ENCODE results near the gene KANSL1. TPM values are rescaled to one million over a fixed set of nuclear protein-coding genes. Genes with fewer than 3 reads are reported as not detected.

KANSL1 gene
- total and polyA plus RNA-seq, 2 experiments from 2014 or later: 49.0 to 206 TPM

GRCh38 chr17:46154151-46154816 lies 38.9 kb downstream of the KANSL1 start:
- Mint-ChIP-seq H3K4me3 (no peak overlapping the region), H3K36me3 (ENCODE audit: low read depth) (peaks cover 4% of the 10 kb centered on the region; the same call in 2 of the 3 replicates), H3K9me3 (no peaks in the 10 kb centered on the region), H3K4me1 (peaks cover 63% of the 10 kb centered on the region), H3K27me3 (ENCODE audit: insufficient read depth, low read depth, poor library complexity) (peaks cover 3% of the 10 kb centered on the region), H3K27ac (no peak overlapping the region)
- peaks cover 65% of the 10 kb centered on the region for H3K4me1 ChIP-seq (ENCODE audit: insufficient read depth)
- H3K9me2 ChIP-seq (ENCODE audit: insufficient read depth): no peaks in the 10 kb centered on the region
- peaks cover 97% of the 10 kb centered on the region for H4K20me1 ChIP-seq (replicated peaks; ENCODE audit: insufficient read depth)
- no peak for TF ChIP-seq JUNB (IDR thresholded peaks at IDR 0.05; ENCODE audit: unreplicated experiment)
- TF ChIP-seq CREB1 (CRISPR knock-in tag; IDR thresholded peaks at IDR 0.05; ENCODE audit: low read depth): no peak
- TF ChIP-seq, protein P1, sequence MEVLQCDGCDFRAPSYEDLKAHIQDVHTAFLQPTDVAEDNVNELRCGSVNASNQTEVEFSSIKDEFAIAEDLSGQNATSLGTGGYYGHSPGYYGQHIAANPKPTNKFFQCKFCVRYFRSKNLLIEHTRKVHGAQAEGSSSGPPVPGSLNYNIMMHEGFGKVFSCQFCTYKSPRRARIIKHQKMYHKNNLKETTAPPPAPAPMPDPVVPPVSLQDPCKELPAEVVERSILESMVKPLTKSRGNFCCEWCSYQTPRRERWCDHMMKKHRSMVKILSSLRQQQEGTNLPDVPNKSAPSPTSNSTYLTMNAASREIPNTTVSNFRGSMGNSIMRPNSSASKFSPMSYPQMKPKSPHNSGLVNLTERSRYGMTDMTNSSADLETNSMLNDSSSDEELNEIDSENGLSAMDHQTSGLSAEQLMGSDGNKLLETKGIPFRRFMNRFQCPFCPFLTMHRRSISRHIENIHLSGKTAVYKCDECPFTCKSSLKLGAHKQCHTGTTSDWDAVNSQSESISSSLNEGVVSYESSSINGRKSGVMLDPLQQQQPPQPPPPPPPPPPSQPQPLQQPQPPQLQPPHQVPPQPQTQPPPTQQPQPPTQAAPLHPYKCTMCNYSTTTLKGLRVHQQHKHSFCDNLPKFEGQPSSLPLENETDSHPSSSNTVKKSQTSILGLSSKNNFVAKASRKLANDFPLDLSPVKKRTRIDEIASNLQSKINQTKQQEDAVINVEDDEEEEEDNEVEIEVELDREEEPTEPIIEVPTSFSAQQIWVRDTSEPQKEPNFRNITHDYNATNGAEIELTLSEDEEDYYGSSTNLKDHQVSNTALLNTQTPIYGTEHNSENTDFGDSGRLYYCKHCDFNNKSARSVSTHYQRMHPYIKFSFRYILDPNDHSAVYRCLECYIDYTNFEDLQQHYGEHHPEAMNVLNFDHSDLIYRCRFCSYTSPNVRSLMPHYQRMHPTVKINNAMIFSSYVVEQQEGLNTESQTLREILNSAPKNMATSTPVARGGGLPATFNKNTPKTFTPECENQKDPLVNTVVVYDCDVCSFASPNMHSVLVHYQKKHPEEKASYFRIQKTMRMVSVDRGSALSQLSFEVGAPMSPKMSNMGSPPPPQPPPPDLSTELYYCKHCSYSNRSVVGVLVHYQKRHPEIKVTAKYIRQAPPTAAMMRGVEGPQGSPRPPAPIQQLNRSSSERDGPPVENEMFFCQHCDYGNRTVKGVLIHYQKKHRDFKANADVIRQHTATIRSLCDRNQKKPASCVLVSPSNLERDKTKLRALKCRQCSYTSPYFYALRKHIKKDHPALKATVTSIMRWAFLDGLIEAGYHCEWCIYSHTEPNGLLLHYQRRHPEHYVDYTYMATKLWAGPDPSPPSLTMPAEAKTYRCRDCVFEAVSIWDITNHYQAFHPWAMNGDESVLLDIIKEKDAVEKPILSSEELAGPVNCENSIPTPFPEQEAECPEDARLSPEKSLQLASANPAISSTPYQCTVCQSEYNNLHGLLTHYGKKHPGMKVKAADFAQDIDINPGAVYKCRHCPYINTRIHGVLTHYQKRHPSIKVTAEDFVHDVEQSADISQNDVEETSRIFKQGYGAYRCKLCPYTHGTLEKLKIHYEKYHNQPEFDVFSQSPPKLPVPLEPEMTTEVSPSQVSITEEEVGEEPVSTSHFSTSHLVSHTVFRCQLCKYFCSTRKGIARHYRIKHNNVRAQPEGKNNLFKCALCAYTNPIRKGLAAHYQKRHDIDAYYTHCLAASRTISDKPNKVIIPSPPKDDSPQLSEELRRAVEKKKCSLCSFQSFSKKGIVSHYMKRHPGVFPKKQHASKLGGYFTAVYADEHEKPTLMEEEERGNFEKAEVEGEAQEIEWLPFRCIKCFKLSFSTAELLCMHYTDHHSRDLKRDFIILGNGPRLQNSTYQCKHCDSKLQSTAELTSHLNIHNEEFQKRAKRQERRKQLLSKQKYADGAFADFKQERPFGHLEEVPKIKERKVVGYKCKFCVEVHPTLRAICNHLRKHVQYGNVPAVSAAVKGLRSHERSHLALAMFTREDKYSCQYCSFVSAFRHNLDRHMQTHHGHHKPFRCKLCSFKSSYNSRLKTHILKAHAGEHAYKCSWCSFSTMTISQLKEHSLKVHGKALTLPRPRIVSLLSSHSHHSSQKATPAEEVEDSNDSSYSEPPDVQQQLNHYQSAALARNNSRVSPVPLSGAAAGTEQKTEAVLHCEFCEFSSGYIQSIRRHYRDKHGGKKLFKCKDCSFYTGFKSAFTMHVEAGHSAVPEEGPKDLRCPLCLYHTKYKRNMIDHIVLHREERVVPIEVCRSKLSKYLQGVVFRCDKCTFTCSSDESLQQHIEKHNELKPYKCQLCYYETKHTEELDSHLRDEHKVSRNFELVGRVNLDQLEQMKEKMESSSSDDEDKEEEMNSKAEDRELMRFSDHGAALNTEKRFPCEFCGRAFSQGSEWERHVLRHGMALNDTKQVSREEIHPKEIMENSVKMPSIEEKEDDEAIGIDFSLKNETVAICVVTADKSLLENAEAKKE (CRISPR knock-in tag; IDR thresholded peaks at IDR 0.05): no peak
- TF ChIP-seq CTCF (conservative IDR thresholded peaks at IDR 0.05; ENCODE audit: low read depth in 2 of 2): no peak
- no peak for TF ChIP-seq POLR2AphosphoS5 (IDR thresholded peaks at IDR 0.05; ENCODE audit: low read depth)
- no peak for TF ChIP-seq NANOG (IDR thresholded peaks at IDR 0.05; ENCODE audit: borderline replicate concordance)
- TF ChIP-seq, protein P2, sequence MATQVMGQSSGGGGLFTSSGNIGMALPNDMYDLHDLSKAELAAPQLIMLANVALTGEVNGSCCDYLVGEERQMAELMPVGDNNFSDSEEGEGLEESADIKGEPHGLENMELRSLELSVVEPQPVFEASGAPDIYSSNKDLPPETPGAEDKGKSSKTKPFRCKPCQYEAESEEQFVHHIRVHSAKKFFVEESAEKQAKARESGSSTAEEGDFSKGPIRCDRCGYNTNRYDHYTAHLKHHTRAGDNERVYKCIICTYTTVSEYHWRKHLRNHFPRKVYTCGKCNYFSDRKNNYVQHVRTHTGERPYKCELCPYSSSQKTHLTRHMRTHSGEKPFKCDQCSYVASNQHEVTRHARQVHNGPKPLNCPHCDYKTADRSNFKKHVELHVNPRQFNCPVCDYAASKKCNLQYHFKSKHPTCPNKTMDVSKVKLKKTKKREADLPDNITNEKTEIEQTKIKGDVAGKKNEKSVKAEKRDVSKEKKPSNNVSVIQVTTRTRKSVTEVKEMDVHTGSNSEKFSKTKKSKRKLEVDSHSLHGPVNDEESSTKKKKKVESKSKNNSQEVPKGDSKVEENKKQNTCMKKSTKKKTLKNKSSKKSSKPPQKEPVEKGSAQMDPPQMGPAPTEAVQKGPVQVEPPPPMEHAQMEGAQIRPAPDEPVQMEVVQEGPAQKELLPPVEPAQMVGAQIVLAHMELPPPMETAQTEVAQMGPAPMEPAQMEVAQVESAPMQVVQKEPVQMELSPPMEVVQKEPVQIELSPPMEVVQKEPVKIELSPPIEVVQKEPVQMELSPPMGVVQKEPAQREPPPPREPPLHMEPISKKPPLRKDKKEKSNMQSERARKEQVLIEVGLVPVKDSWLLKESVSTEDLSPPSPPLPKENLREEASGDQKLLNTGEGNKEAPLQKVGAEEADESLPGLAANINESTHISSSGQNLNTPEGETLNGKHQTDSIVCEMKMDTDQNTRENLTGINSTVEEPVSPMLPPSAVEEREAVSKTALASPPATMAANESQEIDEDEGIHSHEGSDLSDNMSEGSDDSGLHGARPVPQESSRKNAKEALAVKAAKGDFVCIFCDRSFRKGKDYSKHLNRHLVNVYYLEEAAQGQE (IDR thresholded peaks at IDR 0.05; ENCODE audit: unreplicated experiment): no peak
- TF ChIP-seq, protein P3, sequence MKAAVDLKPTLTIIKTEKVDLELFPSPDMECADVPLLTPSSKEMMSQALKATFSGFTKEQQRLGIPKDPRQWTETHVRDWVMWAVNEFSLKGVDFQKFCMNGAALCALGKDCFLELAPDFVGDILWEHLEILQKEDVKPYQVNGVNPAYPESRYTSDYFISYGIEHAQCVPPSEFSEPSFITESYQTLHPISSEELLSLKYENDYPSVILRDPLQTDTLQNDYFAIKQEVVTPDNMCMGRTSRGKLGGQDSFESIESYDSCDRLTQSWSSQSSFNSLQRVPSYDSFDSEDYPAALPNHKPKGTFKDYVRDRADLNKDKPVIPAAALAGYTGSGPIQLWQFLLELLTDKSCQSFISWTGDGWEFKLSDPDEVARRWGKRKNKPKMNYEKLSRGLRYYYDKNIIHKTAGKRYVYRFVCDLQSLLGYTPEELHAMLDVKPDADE (IDR thresholded peaks at IDR 0.05): no peak
- TF ChIP-seq ZNF114 (CRISPR knock-in tag; IDR thresholded peaks at IDR 0.05): no peak
- no peak for TF ChIP-seq ZNF331 (CRISPR knock-in tag; IDR thresholded peaks at IDR 0.05; ENCODE audit: low read depth)
- no peak for TF ChIP-seq EZH2 (IDR thresholded peaks at IDR 0.05; ENCODE audit: low read depth, unreplicated experiment)
- no peak for TF ChIP-seq EZH2phosphoT487 (IDR thresholded peaks at IDR 0.05; ENCODE audit: unreplicated experiment)
- no peak for TF ChIP-seq STAT1 (IDR thresholded peaks at IDR 0.05; ENCODE audit: unreplicated experiment)
- no peak overlapping the region for H3K4me3 ChIP-seq
- DNase-seq (ENCODE audit: low spot score): no peak
- peaks cover 100% of the 10 kb centered on the region for H3K79me2 ChIP-seq (replicated peaks; ENCODE audit: insufficient read depth)
- peak overlapping the region; percentile 14 for H3K4me2 ChIP-seq
- no peaks in the 10 kb centered on the region for H3K36me3 ChIP-seq (ENCODE audit: insufficient read depth)
- peak overlapping the region; percentile 32; the same call in 1 of the 2 replicates for H3K27ac ChIP-seq (ENCODE audit: low read depth)
- no peak overlapping the region for H2AFZ ChIP-seq
- no peaks in the 10 kb centered on the region for H3F3A ChIP-seq (replicated peaks; ENCODE audit: low read depth)
- no peak; the same call in 1 of the 3 replicates for ATAC-seq
- no peaks in the 10 kb centered on the region for H3K27me3 ChIP-seq (ENCODE audit: insufficient read depth)
